Vagina (tissue), 2 donors: ENCODE results near the gene HEATR5A.

Experiments
- CTCF ChIP-seq, 3 experiments: fragments of 450-650 bp in 2 of 3; fragments of 200-600 bp in 1 of 3; sonication (generic) in 1 of 3; IDR thresholded peaks; one replicate each; pipeline ENCODE4 v1.5.1; 2017 to 2019; ENCODE audit warnings: antibody characterized with exemption in 3 of 3, mild to moderate bottlenecking in 2 of 3, moderate library complexity in 2 of 3
- POLR2A ChIP-seq, 2 donors: fragments of 450-650 bp; IDR thresholded peaks; one replicate each; pipeline ENCODE4 v1.6.1; 2017; ENCODE audit warnings: antibody characterized with exemption in 2 of 2, mild to moderate bottlenecking in 2 of 2, moderate library complexity in 2 of 2

DNA sequence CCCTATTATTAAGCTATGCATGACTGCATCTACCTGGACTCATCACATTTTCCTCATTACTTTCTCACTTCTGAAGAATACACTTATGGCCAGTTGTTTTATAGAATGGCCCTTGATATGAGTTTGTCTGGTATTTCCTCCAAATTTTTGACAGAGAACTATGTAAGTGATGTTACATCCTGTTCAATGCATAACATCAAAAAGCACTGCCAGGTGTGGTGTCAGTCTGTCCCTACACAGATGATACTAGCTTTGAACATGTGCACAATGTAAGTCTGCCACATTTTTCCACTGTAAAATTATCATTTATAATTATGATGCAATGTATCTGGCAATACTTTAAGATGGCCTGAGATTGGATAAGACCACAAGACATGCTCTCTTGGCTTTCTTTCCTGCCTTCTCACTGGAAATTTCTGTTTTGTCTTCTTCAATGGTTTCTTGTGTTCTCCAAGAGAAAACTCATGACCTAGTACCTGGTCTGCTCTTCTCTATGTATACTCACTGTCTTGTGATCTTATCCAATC lies 28.3 kb downstream of the HEATR5A start:
- TF ChIP-seq POLR2A (IDR thresholded peaks at IDR 0.05), result no peak
- TF ChIP-seq CTCF (IDR thresholded peaks at IDR 0.05), result no peak
